HG03097 (cell line): Measurements from ENCODE around the gene DBF4.
"Not testable (repeated sequence)": the region's sequence is repeated elsewhere in the genome, so short reads cannot be mapped to it uniquely, and the experiment has no call there.

Experiments
- ATAC-seq: cut with Tn5 transposase; IDR thresholded peaks from one replicate; pipeline ENCODE4 v1.9.1; 2021; ENCODE audit not compliant: unreplicated experiment, low FRiP score

The DBF4 gene

DNA sequence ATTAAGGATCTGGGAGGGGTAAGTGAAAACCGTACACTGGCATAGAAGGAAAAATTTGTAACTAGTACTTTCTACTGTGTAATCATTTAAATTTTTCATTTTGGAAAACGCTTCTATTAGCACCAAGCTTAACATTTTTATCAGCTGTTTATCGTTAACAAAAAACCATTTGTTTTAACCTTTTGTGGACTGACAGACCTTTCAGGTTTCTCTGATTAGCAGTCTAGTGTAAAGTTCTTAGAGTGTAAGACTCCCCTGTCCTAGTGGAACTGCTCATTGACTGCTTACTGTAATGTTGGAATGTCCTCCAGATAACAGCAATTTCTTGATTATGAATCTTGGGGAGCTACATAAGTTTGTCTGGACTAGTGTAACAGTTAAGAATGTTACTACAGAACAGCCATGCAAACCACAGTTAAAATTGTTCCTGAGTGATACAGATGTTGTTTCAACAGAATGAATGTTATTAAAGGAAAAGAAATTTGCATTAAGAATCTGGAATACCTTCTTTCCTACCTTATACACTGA lies 2.0 kb downstream of the DBF4 start:
- no peak for ATAC-seq

DNA sequence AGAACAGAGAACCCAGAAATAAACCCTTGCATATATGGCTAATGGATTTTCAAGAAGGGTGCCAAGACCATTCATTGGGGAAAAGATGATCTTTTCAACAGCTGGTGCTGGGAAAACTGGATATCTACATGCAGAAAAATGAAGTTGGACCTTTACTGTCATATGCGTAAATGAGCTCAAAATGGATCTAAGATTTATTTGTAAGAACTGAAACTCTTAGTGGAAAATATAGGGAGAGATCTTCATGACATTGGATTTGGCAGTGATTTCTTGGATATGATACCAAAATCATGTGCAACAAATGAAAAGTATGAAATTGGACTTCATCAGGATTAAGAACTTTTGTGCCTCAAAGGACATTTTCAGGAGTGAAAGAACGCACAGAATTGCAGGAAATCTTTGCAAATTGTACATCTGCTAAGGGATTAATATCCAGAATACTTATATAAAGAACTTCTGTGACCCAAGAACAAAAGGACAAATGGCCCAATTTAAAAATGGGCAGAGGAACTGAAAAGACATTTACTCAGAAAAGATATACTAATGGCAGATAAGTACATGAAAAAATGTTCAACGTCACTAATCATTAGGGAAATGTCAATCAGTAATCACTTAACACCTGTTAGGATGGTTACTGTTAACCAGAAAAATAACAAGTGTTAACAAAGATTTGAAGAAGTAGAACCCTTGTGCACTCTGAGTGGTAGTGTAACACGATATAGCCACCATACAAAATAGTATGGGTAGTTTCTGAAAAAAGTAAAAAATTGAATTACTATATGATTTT lies 6.1 kb downstream of the DBF4 start:
- no peak for ATAC-seq

DNA sequence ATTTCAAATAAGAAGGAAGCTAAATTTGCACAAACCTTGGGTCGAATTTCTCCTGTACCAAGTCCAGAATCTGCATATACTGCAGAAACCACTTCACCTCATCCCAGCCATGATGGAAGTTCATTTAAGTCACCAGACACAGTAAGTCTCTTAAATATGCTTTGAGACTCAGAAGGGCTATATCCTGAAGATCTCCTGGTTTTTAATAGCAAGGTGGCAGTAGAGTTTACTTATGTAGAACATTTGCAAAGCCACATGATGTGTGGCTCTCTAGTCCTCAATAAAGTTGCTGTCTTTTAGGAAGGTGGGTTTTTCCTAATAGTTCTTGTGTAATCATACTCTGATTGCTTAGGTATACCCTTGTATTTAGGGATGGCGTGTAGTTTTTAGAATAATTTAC lies 8.7 kb downstream of the DBF4 start:
- ATAC-seq, result no peak

DNA sequence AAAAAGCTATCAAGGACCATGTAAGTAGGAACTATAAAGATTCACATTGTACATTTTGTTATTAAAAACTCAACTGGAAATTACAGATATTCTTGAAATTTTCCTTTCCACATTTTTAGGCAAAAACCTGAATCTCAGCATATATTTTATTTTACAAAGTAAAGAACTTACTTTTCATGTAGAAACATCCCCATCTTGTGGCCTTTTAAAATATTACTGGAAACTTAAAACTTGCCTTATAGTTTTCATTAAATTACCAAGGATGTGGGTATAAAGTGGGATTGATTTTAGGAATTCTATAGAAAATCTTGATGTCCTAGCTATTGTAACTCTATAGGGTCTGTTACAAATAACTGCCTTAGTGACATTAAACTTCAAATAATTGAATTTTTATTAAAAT lies 10.6 kb downstream of the DBF4 start:
- no peak for ATAC-seq

DNA sequence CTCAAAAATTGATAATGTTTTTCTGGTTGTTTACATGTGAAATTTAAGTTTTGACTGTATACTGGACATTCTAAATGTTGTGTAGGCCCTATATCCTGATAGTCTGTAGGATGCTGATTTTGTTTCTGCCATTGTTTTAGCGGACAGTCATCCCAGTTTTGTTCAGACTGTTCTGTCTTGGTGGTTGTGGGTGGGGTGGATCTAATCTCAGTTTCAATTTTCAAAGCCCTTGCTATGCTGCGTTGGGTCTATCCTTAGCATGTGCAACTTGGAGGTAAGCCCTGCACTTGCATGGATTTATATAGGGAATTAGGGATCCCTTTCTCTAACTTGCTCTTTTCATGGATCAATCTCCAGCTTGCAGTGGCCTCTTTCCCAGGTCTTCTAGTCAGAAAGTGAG lies 19.1 kb downstream of the DBF4 start:
- no peak for ATAC-seq

DNA sequence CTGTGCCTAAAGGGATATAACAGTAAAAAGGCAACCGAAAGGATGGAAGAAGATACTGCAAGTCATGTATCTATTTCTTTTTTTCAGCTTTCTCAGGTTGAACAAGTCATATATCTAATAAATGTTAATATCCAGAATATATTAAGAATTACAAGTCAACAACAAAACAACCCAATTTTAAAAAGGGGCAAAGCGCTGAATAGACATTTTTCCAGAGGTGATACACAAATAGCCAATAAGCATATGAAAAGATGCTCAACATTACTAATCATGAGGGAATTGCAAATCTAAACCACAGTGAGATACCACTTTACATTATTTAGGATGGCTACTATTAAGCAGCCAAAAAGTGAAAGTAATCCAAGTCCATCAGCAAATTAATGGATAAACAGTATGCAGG lies 23.0 kb downstream of the DBF4 start:
- no peak for ATAC-seq

DNA sequence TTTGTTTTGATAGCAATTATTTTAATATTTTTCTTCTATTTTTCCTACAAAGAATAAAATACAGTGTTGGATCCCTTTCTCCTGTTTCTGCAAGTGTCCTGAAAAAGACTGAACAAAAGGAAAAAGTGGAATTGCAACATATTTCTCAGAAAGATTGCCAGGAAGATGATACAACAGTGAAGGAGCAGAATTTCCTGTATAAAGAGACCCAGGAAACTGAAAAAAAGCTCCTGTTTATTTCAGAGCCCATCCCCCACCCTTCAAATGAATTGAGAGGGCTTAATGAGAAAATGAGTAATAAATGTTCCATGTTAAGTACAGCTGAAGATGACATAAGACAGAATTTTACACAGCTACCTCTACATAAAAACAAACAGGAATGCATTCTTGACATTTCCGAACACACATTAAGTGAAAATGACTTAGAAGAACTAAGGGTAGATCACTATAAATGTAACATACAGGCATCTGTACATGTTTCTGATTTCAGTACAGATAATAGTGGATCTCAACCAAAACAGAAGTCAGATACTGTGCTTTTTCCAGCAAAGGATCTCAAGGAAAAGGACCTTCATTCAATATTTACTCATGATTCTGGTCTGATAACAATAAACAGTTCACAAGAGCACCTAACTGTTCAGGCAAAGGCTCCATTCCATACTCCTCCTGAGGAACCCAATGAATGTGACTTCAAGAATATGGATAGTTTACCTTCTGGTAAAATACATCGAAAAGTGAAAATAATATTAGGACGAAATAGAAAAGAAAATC lies 31.0 kb downstream of the DBF4 start:
- not testable (repeated sequence) for ATAC-seq

DNA sequence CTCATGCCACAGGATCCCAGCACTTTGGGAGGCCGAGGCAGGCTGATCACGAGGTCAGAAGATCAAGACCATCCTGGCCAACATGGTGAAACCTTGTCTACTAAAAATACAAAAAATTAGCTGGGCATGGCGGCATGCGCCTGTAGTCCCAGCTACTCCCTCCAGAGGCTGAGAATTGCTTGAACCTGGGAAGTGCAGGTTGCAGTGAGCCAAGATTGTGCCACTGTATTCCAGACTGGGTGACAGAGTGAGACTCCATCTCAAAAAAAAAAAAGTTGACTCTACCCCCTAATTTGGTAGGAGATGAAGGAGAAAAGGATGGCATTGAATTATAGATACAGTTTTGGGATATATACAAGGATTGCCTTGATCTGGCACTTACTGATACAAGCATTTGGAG lies 32.5 kb downstream of the DBF4 start:
- not testable (repeated sequence) for ATAC-seq

DNA sequence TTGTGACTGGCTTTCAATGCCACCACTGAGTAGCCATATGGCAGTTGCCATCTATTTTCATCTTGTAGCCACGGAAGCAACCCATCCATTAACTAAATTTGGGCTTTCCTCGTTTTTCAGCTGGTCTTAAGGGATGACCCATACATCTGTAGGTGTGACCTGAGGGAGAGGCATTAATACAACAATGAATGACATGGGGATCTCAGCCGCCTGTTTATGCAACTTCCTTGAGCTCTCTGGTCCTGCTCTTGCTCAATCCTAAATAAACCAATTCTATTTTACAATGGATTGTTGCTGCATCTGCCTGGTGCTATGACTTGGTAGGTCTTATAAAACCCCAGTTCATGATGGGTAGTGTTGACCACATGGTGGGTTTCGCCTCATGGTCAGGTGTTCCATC lies 35.8 kb downstream of the DBF4 start:
- no peak for ATAC-seq

DNA sequence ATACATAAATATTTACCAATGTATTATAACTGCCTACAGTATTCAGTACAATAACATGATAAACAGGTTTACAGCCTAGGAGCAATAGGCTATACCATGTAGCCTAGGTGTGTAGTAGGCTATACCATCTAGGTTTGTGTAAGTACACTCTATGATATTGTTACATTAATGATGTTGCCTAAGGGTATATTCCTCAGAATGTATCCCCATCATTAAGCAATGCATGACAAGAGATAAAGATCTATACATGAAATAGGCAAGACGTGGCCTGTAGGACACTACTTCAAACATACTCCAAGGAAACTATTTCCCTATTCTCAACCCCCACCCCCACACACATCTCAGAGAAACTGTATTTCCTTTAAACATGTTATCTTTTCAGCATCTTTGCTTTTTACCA lies 42.4 kb downstream of the DBF4 start:
- no peak for ATAC-seq

DNA sequence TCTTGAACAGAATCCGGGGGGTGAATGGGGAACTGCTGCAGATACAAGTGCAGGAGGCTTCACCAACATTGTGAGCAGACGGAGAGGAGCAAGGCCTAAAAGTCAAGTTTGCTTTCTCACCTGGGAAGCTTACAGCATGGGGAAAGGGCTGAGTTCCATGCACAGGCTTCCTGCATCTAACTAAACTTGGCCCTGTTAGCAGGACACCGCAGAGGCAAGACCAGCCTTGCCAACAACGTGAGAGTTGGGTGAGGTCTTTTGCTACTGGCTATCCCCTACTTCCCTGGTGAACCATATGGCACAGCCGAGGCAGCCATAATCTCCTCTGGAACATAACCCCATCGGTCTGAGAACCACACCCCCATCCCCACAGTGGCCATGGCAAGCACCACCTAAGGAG lies 43.6 kb downstream of the DBF4 start:
- no peak for ATAC-seq

DNA sequence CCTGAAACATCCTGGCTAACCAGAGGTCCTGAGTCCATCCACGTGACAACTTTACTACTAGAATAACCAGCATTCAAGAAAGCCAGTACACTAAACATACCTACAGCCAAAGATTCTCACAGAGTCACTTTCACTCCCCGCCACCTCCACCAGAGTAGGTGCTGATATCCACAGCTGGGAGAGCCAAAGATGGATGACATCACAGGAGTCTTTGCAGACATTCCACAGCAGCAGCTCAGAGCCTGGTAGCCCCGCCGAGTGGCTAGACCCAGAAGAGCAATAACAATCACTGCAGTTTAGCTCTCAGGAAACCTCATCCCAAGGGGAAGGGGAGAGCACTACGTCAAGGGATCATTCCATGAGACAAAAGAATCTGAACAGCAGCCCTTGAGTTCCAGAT lies 44.3 kb downstream of the DBF4 start:
- no peak for ATAC-seq

DNA sequence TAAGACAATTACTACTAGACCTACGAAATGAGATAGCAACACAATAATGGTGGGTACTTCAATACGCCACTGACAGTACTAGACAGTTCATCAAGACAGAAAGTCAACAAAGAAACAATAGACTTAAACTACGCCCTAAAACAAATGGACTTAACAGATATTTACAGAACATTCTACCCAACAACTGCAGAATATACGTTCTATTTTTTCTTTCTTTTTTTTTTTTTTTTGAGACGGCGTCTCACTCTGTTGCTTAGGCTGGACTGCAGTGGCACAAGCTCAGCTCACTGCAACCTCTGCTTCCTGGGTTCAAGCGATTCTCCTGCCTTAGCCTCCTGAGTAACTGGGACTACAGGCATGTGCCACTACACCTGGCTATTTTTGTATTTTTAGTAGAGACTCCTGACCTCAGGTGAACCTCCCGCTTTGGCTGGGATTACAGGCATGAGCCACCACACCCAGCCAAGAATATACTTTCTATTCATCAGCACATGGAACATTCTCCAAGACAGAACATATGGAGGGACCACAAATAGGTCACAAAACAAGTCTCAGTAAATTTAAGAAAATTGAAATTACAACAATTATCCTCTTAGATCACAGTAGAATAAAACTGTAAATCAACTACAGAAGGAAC lies 46.6 kb downstream of the DBF4 start:
- ATAC-seq, result not testable (repeated sequence)

DNA sequence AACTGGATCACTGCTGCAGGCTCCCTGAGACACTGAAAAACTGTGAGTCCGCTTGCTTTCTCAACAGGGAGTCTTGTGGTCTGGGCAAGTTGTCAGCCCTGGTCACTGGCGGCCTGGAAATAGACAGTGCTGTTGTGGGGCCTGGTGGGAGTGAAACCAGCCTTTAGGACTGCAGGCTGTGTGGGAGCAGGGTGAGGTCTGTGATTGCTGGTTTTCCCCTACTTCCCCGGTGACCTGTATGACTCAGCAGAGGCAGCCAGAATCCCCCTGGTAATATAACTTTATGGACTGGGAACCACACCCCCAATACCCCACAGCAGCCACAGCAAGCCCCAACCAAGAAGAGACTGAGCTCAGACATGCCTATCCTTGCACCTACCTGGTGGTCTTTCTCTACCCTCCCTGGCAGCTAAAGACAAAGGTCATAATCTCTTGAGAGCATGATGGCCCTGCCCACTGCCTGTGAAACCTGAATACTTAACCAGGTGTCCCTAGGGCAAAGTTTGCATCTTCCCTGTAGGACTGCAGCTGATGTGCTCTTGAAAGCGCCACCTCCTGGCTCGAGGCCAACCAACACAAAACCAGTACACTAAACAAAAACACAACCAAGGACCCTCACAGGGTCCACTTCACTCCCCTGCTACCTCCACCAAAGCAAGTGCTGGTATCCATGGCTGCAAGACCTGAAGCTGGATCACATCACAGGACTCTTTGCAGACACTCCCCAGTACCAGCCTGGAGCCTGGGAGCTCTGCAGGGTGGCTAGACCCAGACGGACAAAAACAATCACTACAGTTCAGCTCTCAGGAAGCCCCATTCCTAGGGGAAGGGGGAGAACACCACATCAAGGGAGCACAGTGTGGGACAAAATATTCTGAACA lies 50.5 kb downstream of the DBF4 start:
- peak; percentile 98 for ATAC-seq

DNA sequence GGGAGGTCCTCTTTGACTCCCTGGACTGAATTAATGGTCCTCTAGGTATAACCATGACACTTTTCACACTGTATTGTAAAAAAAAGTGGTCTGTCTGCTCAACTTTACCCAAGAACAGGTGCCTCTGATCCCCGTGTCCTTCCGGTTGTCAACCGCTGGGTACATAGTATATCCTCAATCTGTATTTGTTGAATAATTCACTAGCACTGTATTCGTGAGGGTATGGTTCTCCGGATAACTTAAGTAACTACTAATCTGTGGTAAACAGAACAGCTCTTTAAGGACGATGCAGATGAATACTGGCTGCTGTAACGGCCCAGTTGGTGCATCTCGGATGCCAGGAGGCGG lies 57.3 kb downstream of the DBF4 start:
- no peak for ATAC-seq

DNA sequence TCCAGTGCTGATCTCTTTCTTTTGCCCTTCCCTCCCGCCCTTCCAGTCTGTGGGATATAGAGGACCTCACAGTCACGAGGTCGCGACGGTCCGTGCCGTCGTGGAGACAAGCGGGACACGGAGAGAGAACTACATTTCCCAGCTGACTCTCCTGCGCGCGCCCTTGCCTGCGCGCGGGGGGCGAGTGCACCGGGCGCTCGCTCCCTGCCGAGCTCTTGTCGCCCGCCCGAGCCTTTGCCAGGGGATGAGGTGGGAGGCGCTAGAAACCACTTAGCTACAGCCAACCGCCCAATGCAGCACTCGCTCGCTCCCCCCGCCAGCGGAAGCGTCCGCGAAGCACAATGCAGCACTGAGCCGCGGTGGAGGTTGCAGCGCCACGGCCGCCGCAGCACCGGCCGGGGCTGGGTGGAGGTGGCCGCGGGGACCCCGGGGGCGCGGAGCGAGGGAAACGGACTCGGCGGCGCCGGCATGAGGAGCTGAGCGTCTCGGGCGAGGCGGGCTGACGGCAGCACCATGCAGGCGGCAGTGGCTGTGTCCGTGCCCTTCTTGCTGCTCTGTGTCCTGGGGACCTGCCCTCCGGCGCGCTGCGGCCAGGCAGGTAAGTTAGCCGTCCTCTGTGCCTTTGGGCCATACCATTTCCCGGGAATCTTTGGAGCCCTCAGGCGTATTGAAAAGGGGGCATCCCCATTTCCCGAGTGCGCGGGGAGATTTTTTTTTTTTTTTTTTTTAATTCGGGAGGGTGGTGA lies 57.8 kb downstream of the DBF4 start, which contains the start of gene ADAM22:
ADAM22 (plus strand) TSS at position 299 of the 746 bp plus-strand sequence; CDS start at position 514, 215 bp downstream.
- ATAC-seq, result peak; percentile 97

DNA sequence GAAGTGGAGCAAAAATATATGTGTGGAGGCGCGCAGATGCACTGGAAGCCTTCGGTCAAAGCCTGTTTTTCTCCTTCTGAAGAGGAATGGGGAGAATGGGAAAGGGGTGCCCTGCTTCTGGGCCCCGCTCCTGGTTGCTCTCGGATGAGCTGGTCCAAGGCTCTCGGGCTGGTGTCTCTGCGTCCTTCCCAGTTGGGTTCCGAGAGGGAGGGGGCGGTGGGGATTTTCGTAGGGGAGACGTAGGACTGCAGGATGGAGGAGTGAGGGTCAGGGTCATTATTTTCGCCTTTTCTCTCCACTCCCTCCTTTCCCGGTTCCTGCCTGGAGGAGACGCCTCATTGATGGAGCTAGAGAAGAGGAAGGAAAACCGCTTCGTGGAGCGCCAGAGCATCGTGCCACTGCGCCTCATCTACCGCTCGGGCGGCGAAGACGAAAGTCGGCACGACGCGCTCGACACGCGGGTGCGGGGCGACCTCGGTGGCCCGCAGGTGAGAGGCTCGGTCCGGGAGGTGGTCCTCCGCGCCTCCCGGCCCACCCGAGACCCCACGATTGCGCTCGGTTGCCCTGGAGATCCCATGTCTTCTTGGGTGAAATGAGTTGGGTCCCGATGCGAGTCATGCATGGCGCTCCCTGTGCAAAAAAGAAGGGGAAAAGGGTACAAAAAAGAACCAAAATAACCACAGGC lies 58.5 kb downstream of the DBF4 start:
- no peak for ATAC-seq

DNA sequence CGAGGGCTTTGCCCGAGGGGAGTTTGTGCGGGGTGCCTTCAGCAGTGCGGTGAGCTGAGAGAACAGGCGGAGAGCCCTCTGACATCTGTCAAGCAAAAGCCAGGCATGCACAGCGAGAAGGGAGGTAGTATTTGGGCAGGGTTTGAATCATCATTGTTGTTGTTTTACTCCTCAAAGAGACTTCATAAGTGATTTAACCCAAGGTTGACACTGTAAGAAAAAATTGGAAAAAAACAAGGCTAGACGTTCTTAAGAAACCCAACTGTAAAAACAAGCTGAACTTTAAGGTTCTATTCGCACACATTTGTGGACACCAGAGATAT lies 59.1 kb downstream of the DBF4 start:
- ATAC-seq, result no peak

DNA sequence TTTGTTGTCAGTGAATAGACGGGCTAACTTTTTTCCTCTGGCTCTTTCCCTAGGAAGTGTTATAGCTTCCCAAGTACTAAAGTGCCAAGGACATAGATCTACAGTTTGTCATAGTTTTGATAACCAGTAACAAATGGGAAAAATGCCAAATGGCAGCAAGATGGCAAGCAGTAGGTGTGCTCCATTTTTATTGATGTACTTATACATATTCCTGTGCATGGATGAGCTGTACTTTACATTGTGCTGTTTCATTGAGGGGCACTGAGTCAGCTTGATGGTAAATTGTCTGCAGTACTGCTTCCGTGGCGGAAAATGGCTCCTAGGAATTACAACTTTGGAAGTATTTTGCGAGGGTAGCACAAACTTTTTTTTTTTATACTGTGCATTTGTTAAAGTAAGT lies 64.8 kb downstream of the DBF4 start:
- no peak for ATAC-seq
